ENCODE data around the gene EPC1.

Gene EPC1

DNA sequence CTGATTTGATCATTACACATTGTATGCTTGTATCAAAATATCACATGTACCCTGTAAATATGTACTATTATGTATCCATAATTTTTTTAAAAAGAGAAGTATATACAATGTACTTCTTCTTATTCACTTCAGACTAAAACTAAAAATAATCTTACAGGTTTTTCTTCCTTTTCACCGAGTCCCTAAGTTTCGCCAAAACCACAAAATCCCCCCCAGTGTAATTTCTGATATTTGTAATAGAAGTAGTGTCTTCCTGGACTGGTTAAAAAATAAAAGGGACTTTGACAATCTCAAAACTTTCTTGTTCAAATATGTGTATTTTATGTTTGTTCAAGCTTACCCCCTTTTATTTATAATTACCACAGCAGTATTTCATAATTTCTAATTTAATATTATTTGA, 23.9 kb downstream of the EPC1 start:
- TF ChIP-seq, protein P1, sequence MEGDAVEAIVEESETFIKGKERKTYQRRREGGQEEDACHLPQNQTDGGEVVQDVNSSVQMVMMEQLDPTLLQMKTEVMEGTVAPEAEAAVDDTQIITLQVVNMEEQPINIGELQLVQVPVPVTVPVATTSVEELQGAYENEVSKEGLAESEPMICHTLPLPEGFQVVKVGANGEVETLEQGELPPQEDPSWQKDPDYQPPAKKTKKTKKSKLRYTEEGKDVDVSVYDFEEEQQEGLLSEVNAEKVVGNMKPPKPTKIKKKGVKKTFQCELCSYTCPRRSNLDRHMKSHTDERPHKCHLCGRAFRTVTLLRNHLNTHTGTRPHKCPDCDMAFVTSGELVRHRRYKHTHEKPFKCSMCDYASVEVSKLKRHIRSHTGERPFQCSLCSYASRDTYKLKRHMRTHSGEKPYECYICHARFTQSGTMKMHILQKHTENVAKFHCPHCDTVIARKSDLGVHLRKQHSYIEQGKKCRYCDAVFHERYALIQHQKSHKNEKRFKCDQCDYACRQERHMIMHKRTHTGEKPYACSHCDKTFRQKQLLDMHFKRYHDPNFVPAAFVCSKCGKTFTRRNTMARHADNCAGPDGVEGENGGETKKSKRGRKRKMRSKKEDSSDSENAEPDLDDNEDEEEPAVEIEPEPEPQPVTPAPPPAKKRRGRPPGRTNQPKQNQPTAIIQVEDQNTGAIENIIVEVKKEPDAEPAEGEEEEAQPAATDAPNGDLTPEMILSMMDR (IDR thresholded peaks at IDR 0.05; ENCODE audit: low read length) = no peak
- TF ChIP-seq EZH2 (IDR thresholded peaks at IDR 0.05; ENCODE audit: borderline replicate concordance, low read length) = no peak
- H3K9me3 ChIP-seq (ENCODE audit: low read length) = no peaks in the 10 kb centered on the region
- no peaks in the 10 kb centered on the region for H3F3A ChIP-seq (ENCODE audit: insufficient read depth, low read length)
- H3K27me3 ChIP-seq (ENCODE audit: insufficient read depth, low read length) = no peaks in the 10 kb centered on the region
- peaks cover 46% of the 10 kb centered on the region for H3K4me1 ChIP-seq (ENCODE audit: insufficient read depth, low read length, severe bottlenecking)
- no peaks in the 10 kb centered on the region for H4K20me1 ChIP-seq (ENCODE audit: insufficient read depth, low read length)
- no peak overlapping the region for H3K4me3 ChIP-seq (ENCODE audit: low read depth, low read length, poor library complexity, severe bottlenecking)
- no peak overlapping the region for H3K27ac ChIP-seq (ENCODE audit: low read depth, low read length, poor library complexity, severe bottlenecking)
- H3K79me2 ChIP-seq (ENCODE audit: insufficient read depth, low read length) = peaks cover 97% of the 10 kb centered on the region
- H3K36me3 ChIP-seq (ENCODE audit: insufficient read depth, low read length) = peaks cover 35% of the 10 kb centered on the region
- no peak overlapping the region for H2AFZ ChIP-seq (ENCODE audit: low read length)
- H3K4me2 ChIP-seq (ENCODE audit: low read length) = no peak overlapping the region
- H3K9me2 ChIP-seq (ENCODE audit: low read depth, low read length) = no peaks in the 10 kb centered on the region
- no peak overlapping the region for H3K9ac ChIP-seq (ENCODE audit: low read length)

DNA sequence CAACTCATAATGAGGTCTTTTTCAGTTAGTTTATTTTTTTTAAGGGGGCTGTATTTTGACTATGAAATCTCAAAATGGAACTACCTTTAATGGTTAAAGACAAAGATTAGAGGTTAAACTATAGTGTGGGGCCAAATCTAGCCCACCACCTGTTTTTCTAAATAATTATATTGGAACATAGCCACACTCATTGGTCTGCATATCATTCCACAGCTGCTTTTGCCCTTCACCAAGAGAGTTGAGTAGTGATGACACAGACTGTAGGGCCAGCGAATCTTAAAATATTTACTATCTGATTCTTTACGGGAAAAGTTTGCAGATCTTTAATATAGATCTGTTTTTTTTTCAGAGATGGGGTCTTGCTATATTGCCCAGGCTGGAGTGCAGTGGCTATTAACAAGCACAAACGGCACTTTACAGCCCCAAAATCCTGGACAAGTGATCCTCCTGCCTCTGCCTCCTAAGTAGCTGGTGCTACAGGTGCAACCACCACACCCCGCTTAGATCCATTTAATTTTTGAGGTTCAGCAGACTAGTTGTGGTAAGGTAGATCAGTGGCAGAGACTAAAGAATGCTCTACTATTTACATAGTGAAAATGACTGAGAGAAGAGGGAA, 25.8 kb downstream of the EPC1 start:
- Histone ChIP-seq H4K20me1 (ENCODE audit: insufficient read depth, low read length) (no peaks in the 10 kb centered on the region), H3K27me3 (ENCODE audit: insufficient read depth, low read length) (no peaks in the 10 kb centered on the region), H3K36me3 (ENCODE audit: insufficient read depth, low read length) (peaks cover 39% of the 10 kb centered on the region), H3K9me3 (ENCODE audit: low read length) (no peaks in the 10 kb centered on the region), H3K9me2 (ENCODE audit: low read depth, low read length) (no peaks in the 10 kb centered on the region), H3K79me2 (ENCODE audit: insufficient read depth, low read length) (peaks cover 97% of the 10 kb centered on the region), H3K9ac (ENCODE audit: low read length) (no peak overlapping the region), H3K4me2 (ENCODE audit: low read length) (no peak overlapping the region), H3K4me1 (ENCODE audit: insufficient read depth, low read length, severe bottlenecking) (peaks cover 44% of the 10 kb centered on the region), H3K27ac (ENCODE audit: low read depth, low read length, poor library complexity, severe bottlenecking) (no peak overlapping the region), H3K4me3 (ENCODE audit: low read depth, low read length, poor library complexity, severe bottlenecking) (no peak overlapping the region), H2AFZ (ENCODE audit: low read length) (no peak overlapping the region), H3F3A (ENCODE audit: insufficient read depth, low read length) (no peaks in the 10 kb centered on the region)
- TF ChIP-seq, protein P1 (IDR thresholded peaks at IDR 0.05; ENCODE audit: low read length) = no peak
- TF ChIP-seq EZH2 (IDR thresholded peaks at IDR 0.05; ENCODE audit: borderline replicate concordance, low read length) = no peak

DNA sequence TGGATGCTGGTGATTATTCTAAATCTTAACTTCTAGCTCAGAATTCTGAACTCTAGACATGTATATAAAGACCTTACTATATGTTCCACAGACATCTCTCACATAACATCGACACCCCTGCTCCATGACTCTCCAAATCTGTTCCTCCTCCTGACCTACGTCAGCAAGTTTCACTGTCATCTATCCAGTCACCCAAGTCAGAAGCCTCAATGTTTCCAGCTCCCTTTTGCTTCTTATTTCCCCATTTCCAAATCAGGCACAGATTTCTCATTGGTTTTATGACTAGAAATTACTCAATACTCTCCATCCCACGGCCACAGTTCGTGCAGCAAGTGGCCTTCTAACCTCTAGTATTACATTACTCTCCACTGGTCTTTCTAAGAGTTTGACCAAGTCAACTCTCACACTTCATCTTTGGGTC, 28.5 kb downstream of the EPC1 start:
- H3K9me2 ChIP-seq (ENCODE audit: low read depth, low read length) = no peaks in the 10 kb centered on the region
- H3K4me3 ChIP-seq (ENCODE audit: low read depth, low read length, poor library complexity, severe bottlenecking) = peak overlapping the region; percentile 5
- H3K9ac ChIP-seq (ENCODE audit: low read length) = no peak overlapping the region; the same call in 1 of the 2 replicates

More for the DNA sequence above, 28.5 kb downstream of the EPC1 start:
- H3K9me3 ChIP-seq (ENCODE audit: low read length) = no peaks in the 10 kb centered on the region
- H2AFZ ChIP-seq (ENCODE audit: low read length) = no peak overlapping the region
- peaks cover 48% of the 10 kb centered on the region for H3K4me1 ChIP-seq (ENCODE audit: insufficient read depth, low read length, severe bottlenecking)
- H3K79me2 ChIP-seq (ENCODE audit: insufficient read depth, low read length) = peaks cover 100% of the 10 kb centered on the region
- H3K36me3 ChIP-seq (ENCODE audit: insufficient read depth, low read length) = peaks cover 45% of the 10 kb centered on the region
- no peaks in the 10 kb centered on the region; the same call in 1 of the 2 replicates for H3F3A ChIP-seq (ENCODE audit: insufficient read depth, low read length)
- peak overlapping the region; percentile 54 for H3K27ac ChIP-seq (ENCODE audit: low read depth, low read length, poor library complexity, severe bottlenecking)
- H4K20me1 ChIP-seq (ENCODE audit: insufficient read depth, low read length) = no peaks in the 10 kb centered on the region
- peak overlapping the region; percentile 44 for H3K4me2 ChIP-seq (ENCODE audit: low read length)
- TF ChIP-seq EZH2 (IDR thresholded peaks at IDR 0.05; ENCODE audit: borderline replicate concordance, low read length) = no peak
- TF ChIP-seq, protein P1 (IDR thresholded peaks at IDR 0.05; ENCODE audit: low read length) = no peak
- no peaks in the 10 kb centered on the region for H3K27me3 ChIP-seq (ENCODE audit: insufficient read depth, low read length)
